H9 (cell line): ENCODE results near the gene AVPR2. TPM values are rescaled to one million over a fixed set of nuclear protein-coding genes. Genes with fewer than 3 reads are reported as not detected.

Experiments used
- DNase-seq: peaks from one replicate; pipeline ENCODE4 v3.0.0-alpha.2; 2017
- H2AFZ ChIP-seq: one replicate; pipeline ENCODE4 v1.6.1; 2013; ENCODE audit warnings: mild to moderate bottlenecking, low read length, control low read depth, moderate library complexity
- H2AK5ac ChIP-seq: 2 replicates; pipeline ENCODE4 v1.6.1; 2013; ENCODE audit warnings: low read length, control low read depth, mixed read lengths; ENCODE audit not compliant: insufficient read length
- H2BK120ac ChIP-seq: one replicate; pipeline ENCODE4 v1.6.1; 2013; ENCODE audit warnings: low read depth, mild to moderate bottlenecking, low read length, control low read depth, inconsistent platforms; ENCODE audit not compliant: poor library complexity, severe bottlenecking
- H2BK12ac ChIP-seq: 2 replicates; pipeline ENCODE4 v1.6.1; 2013; ENCODE audit warnings: low read length, control low read depth, mixed read lengths, low read depth; ENCODE audit not compliant: insufficient read length
- H2BK15ac ChIP-seq: 2 replicates; pipeline ENCODE4 v1.6.1; 2013; ENCODE audit warnings: low read depth, low read length, control low read depth
- H2BK20ac ChIP-seq: one replicate; pipeline ENCODE4 v1.6.1; 2013; ENCODE audit warnings: low read depth, mild to moderate bottlenecking, low read length, control low read depth, inconsistent platforms; ENCODE audit not compliant: poor library complexity, severe bottlenecking
- H2BK5ac ChIP-seq: 2 replicates; pipeline ENCODE4 v1.6.1; 2013; ENCODE audit warnings: low read length, control low read depth, mixed read lengths; ENCODE audit not compliant: insufficient read length
- H3K14ac ChIP-seq: 2 replicates; pipeline ENCODE4 v1.6.1; 2013; ENCODE audit warnings: low read length, control low read depth; ENCODE audit not compliant: insufficient read depth
- H3K18ac ChIP-seq: 2 replicates; pipeline ENCODE4 v1.6.1; 2013; ENCODE audit warnings: low read depth, mild to moderate bottlenecking, mixed read lengths, low read length, control low read depth; ENCODE audit not compliant: insufficient read length
- H3K23ac ChIP-seq: 2 replicates; pipeline ENCODE4 v1.6.1; 2013; ENCODE audit warnings: low read length, control low read depth, mixed read lengths, low read depth; ENCODE audit not compliant: insufficient read length
- H3K23me2 ChIP-seq: 2 replicates; pipeline ENCODE4 v1.6.1; 2013; ENCODE audit warnings: low read depth, mild to moderate bottlenecking, mixed read lengths, low read length, control low read depth; ENCODE audit not compliant: insufficient read length, poor library complexity, severe bottlenecking
- H3K27ac ChIP-seq: 2 replicates; pipeline ENCODE4 v1.5.1; 2013; ENCODE audit warnings: low read length, control low read depth, mixed read lengths, low read depth; ENCODE audit not compliant: insufficient read length
- H3K27me3 ChIP-seq: 2 replicates; pipeline ENCODE4 v1.6.1; 2013; ENCODE audit warnings: low read length, control low read depth, inconsistent platforms; ENCODE audit not compliant: insufficient read depth
- H3K4ac ChIP-seq: 2 replicates; pipeline ENCODE4 v1.6.1; 2013; ENCODE audit warnings: low read depth, mild to moderate bottlenecking, control low read depth, inconsistent platforms, low read length, moderate library complexity
- H3K4me1 ChIP-seq: 2 replicates; pipeline ENCODE4 v1.6.1; 2013; ENCODE audit warnings: low read length, control low read depth, inconsistent platforms; ENCODE audit not compliant: insufficient read depth
- H3K4me2 ChIP-seq: 2 replicates; pipeline ENCODE4 v1.6.1; 2013; ENCODE audit warnings: low read length, control low read depth, mixed read lengths; ENCODE audit not compliant: insufficient read length, insufficient read depth
- H3K56ac ChIP-seq: 2 replicates; pipeline ENCODE4 v1.6.1; 2013; ENCODE audit warnings: low read depth, mild to moderate bottlenecking, mixed read lengths, low read length, control low read depth; ENCODE audit not compliant: insufficient read length
- H3K79me1 ChIP-seq: 2 replicates; pipeline ENCODE4 v1.6.1; 2013; ENCODE audit warnings: low read depth, mild to moderate bottlenecking, moderate library complexity, low read length, control low read depth, inconsistent platforms; ENCODE audit not compliant: insufficient read depth, poor library complexity, severe bottlenecking
- H3K79me2 ChIP-seq: 2 replicates; pipeline ENCODE4 v1.6.1; 2013; ENCODE audit warnings: low read length, control low read depth, inconsistent platforms; ENCODE audit not compliant: insufficient read depth
- H3K9ac ChIP-seq: 2 replicates; pipeline ENCODE4 v1.6.1; 2013; ENCODE audit warnings: low read length, control low read depth, mixed read lengths; ENCODE audit not compliant: insufficient read length; ENCODE audit errors: extremely low read depth
- H3K9me3 ChIP-seq: one replicate; pipeline ENCODE4 v1.6.1; 2013; ENCODE audit warnings: low read depth, low read length, inconsistent platforms; ENCODE audit not compliant: control insufficient read depth
- H3T11ph ChIP-seq: one replicate; pipeline ENCODE4 v1.6.1; 2013; ENCODE audit warnings: mild to moderate bottlenecking, low read length, control low read depth, inconsistent platforms
- H4K20me1 ChIP-seq: one replicate; pipeline ENCODE4 v1.6.1; 2013; ENCODE audit not compliant: control insufficient read depth, insufficient read length, insufficient read depth
- H4K5ac ChIP-seq: 2 replicates; pipeline ENCODE4 v1.6.1; 2013; ENCODE audit warnings: low read depth, mild to moderate bottlenecking, mixed read lengths, low read length, control low read depth; ENCODE audit not compliant: insufficient read length
- H4K8ac ChIP-seq: replicated peaks from 2 replicates; pipeline ENCODE4 v1.6.1; 2013; ENCODE audit warnings: low read length, control low read depth, mixed read lengths, low read depth; ENCODE audit not compliant: insufficient read length
- H4K91ac ChIP-seq: 2 replicates; pipeline ENCODE4 v1.6.1; 2013; ENCODE audit warnings: low read depth, mild to moderate bottlenecking, moderate library complexity, mixed read lengths, low read length, control low read depth; ENCODE audit not compliant: insufficient read length
- H3K27ac Mint-ChIP-seq, 3 experiments: 2 replicates in 2 of 3; 3 replicates in 1 of 3; pipeline ENCODE4 v1.8.0; 2020 to 2021; ENCODE audit warnings: mixed read lengths in 3 of 3, mild to moderate bottlenecking in 1 of 3, moderate library complexity in 1 of 3
- H3K27me3 Mint-ChIP-seq: 2 replicates; pipeline ENCODE4 v1.8.0; 2021; ENCODE audit warnings: low read depth, mild to moderate bottlenecking, moderate library complexity, mixed read lengths
- H3K36me3 Mint-ChIP-seq, 3 experiments: 2 replicates in 2 of 3; 3 replicates in 1 of 3; pipeline ENCODE4 v1.8.0; 2020 to 2021; ENCODE audit warnings: low read depth in 3 of 3, mixed read lengths in 3 of 3; ENCODE audit not compliant: insufficient read depth in 1 of 3
- H3K4me1 Mint-ChIP-seq, 2 experiments: 2 replicates each; pipeline ENCODE4 v1.8.0; 2020; ENCODE audit warnings: mixed read lengths in 2 of 2
- H3K4me3 Mint-ChIP-seq, 2 experiments: 2 replicates in 1 of 2; 3 replicates in 1 of 2; pipeline ENCODE4 v1.8.0; 2020 to 2021; ENCODE audit warnings: mild to moderate bottlenecking in 2 of 2, mixed read lengths in 2 of 2, moderate library complexity in 1 of 2
- H3K9me3 Mint-ChIP-seq, 2 experiments: 2 replicates in 1 of 2; 3 replicates in 1 of 2; pipeline ENCODE4 v1.8.0; 2020; ENCODE audit warnings: mild to moderate bottlenecking in 2 of 2, mixed read lengths in 2 of 2, moderate library complexity in 1 of 2
- WGBS: extraction: QIAGEN DNeasy Blood & Tissue Kit; methylation state at CpG from one replicate; pipeline ENCODE4 v1.1.7; 2013; ENCODE audit warnings: missing lambda C conversion rate, low lambda C conversion rate, mixed read lengths; ENCODE audit not compliant: insufficient read length; ENCODE audit errors: extremely low coverage; 5-methylcytosine and 5-hydroxymethylcytosine counted together
- total RNA-seq: library from RNA; stranded (reverse); gene quantifications from 2 replicates; pipeline ENCODE4 v1.2.1, GENCODE V29; 2021
- TF ChIP-seq, protein P1 (sequence below): fragments of 200-600 bp; sonication (generic); conservative IDR thresholded peaks from 3 replicates; pipeline ENCODE4 v1.8.0; 2021; ENCODE audit warnings: antibody characterized with exemption, mild to moderate bottlenecking

Gene AVPR2
- total RNA-seq, 1 experiment from 2014 or later = not detected

DNA sequence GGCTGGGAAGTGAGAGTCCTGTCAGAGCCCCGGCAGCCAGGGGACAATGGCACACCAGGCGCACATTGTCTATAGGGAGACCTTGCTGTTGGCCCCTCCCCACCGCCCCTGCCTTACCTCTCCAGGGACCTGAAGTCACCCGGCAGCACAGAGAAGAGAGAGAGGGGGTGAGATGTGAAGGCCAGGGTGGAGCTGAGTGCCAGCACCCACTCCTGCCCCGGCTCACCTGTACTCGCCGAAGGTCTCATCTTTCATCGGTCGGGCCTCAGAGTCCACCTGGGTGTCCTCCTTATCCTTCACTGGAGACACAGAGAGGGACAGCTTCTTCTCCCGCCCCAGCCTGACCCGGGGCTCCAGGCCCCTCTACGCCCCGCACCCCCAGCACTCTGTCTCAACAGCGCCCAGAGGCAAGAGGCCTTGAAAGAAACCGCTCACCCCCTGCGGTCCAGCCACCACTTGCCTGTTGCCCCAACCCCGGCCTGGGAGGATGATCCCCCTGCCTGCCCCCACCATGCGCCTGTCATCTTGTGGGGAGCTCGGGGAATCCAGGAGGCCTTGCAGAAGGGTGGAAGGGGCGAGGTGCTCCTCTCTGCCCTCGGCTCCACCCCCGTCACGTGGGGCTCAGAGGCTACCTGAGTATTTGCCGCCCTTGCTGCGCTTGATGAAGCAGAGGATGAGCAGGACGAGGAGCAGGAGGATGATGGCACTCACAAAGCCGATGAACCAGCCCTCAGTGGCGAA, 41.1 kb upstream of the AVPR2 start:
- Histone ChIP-seq H3K4me2 (no peak overlapping the region), H3K27ac (no peak overlapping the region), H2BK120ac (no peak overlapping the region), H4K20me1 (no peaks in the 10 kb centered on the region), H2BK20ac (no peak overlapping the region), H3K4me1 (no peaks in the 10 kb centered on the region), H3K14ac (no peak overlapping the region), H4K8ac (no peak overlapping the region), H3T11ph (no peak overlapping the region), H3K79me1 (no peaks in the 10 kb centered on the region), H2BK5ac (no peak overlapping the region), H3K4ac (no peak overlapping the region), H3K79me2 (no peaks in the 10 kb centered on the region), H2BK15ac (no peak overlapping the region), H3K23me2 (no peaks in the 10 kb centered on the region), H2AFZ (no peak overlapping the region), H3K9me3 (peaks cover 29% of the 10 kb centered on the region), H2AK5ac (no peak overlapping the region), H2BK12ac (no peak overlapping the region), H3K23ac (no peak overlapping the region), H3K18ac (no peak overlapping the region), H3K9ac (no peak overlapping the region), H3K27me3 (no peaks in the 10 kb centered on the region), H4K91ac (no peak overlapping the region), H3K56ac (no peak overlapping the region), H4K5ac (no peak overlapping the region)
- peak; percentile 26 for DNase-seq
- no peak overlapping the region for H3K4me3 Mint-ChIP-seq
- H3K27ac Mint-ChIP-seq = no peak overlapping the region
- H3K4me1 Mint-ChIP-seq = peaks cover 14 to 28% of the 10 kb centered on the region in 2 experiments
- no CpG with 5 or more reads among the region's 28 CpGs for WGBS
- peaks cover 9 to 27% (median 13%) of the 10 kb centered on the region in 3 experiments for H3K36me3 Mint-ChIP-seq
- TF ChIP-seq, protein P1, sequence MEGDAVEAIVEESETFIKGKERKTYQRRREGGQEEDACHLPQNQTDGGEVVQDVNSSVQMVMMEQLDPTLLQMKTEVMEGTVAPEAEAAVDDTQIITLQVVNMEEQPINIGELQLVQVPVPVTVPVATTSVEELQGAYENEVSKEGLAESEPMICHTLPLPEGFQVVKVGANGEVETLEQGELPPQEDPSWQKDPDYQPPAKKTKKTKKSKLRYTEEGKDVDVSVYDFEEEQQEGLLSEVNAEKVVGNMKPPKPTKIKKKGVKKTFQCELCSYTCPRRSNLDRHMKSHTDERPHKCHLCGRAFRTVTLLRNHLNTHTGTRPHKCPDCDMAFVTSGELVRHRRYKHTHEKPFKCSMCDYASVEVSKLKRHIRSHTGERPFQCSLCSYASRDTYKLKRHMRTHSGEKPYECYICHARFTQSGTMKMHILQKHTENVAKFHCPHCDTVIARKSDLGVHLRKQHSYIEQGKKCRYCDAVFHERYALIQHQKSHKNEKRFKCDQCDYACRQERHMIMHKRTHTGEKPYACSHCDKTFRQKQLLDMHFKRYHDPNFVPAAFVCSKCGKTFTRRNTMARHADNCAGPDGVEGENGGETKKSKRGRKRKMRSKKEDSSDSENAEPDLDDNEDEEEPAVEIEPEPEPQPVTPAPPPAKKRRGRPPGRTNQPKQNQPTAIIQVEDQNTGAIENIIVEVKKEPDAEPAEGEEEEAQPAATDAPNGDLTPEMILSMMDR = no peak
- H3K27me3 Mint-ChIP-seq = peaks cover 7% of the 10 kb centered on the region
- peaks cover 76 to 84% of the 10 kb centered on the region in 2 experiments for H3K9me3 Mint-ChIP-seq
